Measurements from ENCODE around the gene KLHL6.

DNA sequence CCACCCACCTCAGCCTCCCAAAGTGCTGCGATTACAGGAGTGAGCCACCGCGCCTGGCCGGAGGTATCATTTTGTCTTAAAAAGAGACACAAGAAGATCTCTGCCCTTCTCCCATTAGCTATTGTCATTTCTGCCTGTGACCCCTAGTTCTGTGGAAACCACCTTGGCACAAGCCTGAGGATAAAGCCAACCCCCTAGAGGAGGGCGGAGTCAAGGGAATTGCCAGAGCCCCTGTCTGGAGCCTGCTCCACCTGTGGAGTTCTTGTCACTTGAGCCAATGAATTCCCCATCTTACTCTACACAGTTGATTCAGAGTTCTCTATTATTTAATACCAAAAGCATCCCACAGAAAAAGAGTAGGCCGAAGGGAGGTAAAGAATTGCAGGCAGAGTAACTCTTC, 34.9 kb upstream of the KLHL6 start:
- TF ChIP-seq GATA2 (IDR thresholded peaks at IDR 0.05; ENCODE audit: low read depth, low read length): no peak
- no peak for TF ChIP-seq GATA3 (IDR thresholded peaks at IDR 0.05; ENCODE audit: low read depth, low read length)

Data from SH-SY5Y (cell line).